Activated T-cell treated with anti-CD3 and anti-CD28 coated beads, Interleukin-2, amount 50 U/mL, for 1 hour (primary cell): ENCODE results near the gene MCOLN1.
"Not testable (repeated sequence)": the region's sequence is repeated elsewhere in the genome, so short reads cannot be mapped to it uniquely, and the experiment has no call there.

ENCODE experiments used
- DNase-seq: peaks from one replicate; pipeline ENCODE4 v3.0.0-alpha.2; 2020

Gene MCOLN1

GRCh38 chr19:7544626-7545025 is 22.2 kb downstream of the MCOLN1 start:
- no peak for DNase-seq

- no peak for DNase-seq
Observed at GRCh38 chr19:7545300-7545699, 22.9 kb downstream of the MCOLN1 start.

DNA sequence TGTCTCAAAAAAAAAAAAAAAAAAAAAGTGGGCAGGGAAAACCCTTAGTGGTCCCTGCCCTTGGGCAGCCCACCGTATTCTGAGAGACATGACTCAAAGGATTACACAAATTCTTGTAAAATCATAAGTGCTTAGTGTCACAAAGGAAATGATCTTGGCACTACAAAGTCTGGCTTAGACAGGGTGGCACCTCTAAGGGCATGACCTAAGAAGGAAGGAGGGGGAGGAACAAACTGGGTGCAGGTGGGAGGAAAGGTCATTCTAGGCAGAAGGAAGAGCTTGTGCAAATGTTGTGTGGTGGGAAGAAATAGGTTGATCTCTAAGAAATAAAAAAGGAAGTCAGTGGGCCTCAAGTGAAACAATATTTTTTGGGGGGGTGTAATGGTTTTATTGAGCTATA is 23.5 kb downstream of the MCOLN1 start:
- DNase-seq = no peak

DNA sequence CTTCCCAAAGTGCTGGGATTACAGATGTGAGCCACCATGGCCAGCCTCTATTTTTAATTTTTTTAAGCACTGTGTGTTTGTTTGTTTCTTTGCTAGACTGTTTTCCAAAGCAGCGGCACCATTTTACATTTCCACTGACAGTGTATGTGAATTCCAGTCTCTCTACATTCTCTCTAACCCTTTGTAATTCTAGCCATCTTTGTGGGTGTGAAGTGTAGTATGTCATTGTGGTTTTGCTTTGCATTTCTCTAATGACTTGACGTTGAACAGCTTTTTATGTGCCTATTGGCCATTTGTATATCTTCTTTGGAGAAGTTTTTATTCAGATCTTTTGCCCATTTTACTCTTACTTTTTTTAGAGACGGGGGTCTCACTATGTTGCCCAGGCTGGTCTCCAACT is 24.7 kb downstream of the MCOLN1 start:
- DNase-seq = no peak

- DNase-seq = no peak
Observed at GRCh38 chr19:7549429-7550148, 27.2 kb downstream of the MCOLN1 start.

DNA sequence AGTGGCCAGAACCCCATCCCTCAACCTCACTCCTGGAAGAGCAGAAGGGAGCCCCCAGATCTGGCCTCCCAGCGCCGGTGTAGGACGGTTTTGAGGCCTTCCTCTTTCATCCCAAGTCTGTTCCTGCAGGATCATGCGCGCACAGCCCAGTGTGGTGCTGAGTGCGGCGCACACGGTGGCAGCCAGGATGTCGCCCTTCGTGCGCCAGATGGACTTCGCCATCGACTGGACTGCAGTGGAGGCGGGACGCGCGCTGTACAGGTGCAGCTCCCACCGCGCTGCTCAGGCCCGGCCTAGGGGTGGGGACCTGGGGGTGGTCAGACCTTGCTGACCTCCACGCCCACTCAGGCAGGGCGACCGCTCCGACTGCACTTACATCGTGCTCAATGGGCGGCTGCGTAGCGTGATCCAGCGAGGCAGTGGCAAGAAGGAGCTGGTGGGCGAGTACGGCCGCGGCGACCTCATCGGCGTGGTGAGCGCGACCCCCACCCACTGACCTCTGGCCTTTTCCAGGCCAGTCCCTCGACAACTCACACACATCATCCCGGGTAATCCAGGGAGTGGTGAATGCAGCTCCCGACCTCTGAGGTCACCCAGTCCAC is 27.8 kb downstream of the MCOLN1 start:
- DNase-seq = no peak

DNA sequence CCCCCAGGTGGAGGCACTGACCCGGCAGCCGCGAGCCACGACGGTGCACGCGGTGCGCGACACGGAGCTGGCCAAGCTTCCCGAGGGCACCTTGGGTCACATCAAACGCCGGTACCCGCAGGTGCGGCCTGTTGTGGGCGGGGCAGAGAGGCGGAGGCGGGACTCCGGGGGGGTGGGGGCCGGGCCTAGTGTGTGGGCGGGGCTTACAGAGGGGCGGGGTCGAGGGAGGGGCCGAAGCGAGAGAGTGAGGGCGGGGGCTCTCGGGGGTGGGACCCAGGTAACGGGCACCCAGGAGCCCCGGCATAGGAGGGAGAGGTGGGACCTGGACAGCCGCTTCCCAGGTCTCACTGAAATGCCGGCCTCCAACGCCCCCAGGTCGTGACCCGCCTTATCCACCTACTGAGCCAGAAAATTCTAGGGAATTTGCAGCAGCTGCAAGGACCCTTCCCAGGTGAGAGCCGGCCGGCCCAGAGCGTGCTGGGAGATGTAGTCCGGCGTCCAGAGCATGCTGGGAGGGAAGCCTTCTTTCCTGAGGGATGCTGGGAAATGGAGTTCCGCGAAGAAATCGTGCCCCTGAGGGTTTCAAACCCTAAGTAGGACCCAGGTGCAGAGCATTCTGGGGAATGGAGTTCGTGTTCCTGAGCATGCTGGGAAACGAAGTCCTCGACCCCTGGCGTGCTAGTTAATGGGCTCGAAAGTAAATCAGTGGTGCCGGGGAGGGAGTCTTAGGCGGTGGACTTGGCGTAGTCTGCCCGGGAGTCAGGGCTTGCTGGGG is 28.8 kb downstream of the MCOLN1 start:
- DNase-seq = peak; percentile 52

DNA sequence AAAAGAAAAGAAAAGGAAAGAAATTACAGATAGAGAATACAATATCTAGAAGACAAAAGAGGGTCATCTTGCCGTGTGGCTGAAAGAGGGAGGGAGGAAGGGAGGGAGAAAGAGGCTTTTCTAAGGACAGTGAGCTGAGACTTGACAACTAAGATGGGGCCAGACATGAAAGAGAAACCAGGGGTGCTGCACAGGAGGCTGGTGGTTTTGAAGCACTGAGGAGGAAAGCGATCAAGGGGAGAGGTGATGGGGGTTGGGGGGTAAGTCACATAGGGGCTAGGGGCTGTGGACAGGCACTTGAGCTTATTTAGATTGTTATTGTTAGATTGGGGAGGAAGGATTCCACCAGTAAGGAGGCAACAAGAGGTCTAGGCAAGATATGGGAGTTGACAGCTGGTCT is 30.4 kb downstream of the MCOLN1 start:
- no peak for DNase-seq

- no peak for DNase-seq
Observed at GRCh38 chr19:7554565-7554964, 32.1 kb downstream of the MCOLN1 start.

DNA sequence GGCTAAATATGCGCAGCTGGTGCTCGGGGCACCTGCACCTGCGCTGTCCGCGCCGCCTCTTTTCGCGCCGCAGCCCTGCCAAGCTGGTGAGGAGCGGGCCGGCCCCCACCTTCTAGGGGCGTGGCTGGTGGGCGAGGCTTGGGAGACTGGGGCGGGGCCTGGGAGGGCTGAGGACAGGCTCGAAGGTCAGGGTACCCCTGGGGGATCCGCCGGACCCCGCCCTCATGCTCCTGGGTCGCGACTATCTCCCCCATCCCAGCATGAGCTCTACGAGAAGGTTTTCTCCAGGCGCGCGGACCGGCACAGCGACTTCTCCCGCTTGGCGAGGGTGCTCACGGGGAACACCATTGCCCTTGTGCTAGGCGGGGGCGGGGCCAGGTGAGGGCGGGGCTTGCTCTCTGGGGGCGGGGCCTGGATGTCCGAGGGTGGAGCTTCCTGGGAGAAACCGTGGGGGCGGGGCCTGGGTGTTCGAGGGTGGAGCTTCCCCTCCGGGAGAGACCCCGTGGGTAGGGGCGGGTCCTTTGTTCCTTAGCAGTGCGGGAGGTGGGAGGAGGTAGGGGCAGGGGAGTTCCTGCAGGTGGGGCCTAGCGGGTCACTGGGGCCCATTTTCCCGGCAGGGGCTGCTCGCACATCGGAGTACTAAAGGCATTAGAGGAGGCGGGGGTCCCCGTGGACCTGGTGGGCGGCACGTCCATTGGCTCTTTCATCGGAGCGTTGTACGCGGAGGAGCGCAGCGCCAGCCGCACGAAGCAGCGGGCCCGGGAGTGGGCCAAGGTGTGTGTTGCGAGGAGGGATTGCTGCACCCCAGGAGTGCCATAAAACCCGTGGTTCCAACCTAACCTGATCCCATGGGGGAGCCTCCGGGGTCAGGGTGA is 32.8 kb downstream of the MCOLN1 start:
- DNase-seq = peak; percentile 26

DNA sequence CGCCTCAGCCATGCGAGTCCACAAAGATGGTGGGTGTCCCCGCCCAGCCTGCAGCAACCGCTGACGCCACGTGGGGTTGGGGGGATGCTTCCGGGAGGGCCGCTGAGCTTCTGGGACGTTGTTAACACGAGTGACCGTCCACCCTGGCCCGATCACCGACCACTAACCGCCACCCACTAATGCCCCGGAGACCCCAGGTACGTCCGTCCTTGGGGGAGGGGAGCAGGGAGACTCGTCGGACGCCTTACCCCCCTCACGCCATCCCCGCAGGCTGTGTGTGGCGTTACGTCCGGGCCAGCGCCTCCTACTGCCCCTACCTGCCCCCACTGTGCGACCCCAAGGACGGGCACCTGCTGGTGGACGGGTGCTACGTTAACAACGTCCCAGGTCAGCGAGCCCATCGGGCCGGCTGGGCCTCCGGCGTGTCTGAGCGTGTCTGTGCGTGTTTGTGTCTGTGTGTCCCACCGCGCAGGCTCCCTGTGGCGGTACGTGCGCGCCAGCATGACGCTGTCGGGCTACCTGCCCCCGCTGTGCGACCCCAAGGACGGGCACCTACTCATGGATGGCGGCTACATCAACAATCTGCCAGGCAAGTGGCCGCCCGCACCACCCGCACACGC is 34.4 kb downstream of the MCOLN1 start:
- DNase-seq = no peak

DNA sequence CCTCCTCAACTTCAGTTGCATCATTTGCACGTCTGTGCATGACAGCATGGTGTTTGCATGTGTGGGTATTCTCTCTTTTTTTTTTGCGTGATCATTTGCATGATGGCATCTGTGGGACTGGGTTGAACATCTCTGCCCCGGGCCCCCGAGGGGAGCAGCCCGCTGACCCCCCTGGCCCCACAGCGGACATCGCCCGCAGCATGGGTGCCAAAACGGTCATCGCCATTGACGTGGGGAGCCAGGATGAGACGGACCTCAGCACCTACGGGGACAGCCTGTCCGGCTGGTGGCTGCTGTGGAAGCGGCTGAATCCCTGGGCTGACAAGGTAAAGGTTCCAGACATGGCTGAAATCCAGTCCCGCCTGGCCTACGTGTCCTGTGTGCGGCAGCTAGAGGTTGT is 36.2 kb downstream of the MCOLN1 start:
- no peak for DNase-seq

- DNase-seq = no peak
Observed at GRCh38 chr19:7559102-7559501, 36.7 kb downstream of the MCOLN1 start.

- DNase-seq = no peak
Observed at GRCh38 chr19:7560255-7560654, 37.8 kb downstream of the MCOLN1 start.

GRCh38 chr19:7561325-7561724 is 38.9 kb downstream of the MCOLN1 start:
- no peak for DNase-seq

- DNase-seq = no peak
Observed at GRCh38 chr19:7562646-7563393, 40.4 kb downstream of the MCOLN1 start.

DNA sequence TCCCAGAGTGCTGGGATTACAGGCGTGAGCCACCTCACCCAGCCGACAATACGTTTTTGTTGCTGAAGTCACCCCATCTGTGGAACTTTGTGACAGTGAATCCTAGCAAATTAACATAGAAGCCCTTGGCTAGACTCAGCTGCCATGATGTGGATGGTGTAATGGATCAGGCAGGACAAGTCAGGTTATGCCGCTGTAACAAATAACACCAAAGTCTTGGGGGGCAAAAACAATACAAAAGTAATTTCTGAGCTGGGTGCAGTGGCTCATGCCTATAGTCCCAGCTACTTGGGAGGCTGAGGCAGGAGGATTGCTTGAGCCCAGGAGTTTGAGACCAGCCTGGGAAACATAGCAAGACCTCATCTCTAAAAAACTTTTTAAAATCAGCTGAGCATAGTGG is 42.4 kb downstream of the MCOLN1 start:
- no peak for DNase-seq

- DNase-seq = no peak
Observed at GRCh38 chr19:7565332-7565731, 42.9 kb downstream of the MCOLN1 start.

- no peak for DNase-seq
Observed at GRCh38 chr19:7570761-7571160, 48.3 kb downstream of the MCOLN1 start.

DNA sequence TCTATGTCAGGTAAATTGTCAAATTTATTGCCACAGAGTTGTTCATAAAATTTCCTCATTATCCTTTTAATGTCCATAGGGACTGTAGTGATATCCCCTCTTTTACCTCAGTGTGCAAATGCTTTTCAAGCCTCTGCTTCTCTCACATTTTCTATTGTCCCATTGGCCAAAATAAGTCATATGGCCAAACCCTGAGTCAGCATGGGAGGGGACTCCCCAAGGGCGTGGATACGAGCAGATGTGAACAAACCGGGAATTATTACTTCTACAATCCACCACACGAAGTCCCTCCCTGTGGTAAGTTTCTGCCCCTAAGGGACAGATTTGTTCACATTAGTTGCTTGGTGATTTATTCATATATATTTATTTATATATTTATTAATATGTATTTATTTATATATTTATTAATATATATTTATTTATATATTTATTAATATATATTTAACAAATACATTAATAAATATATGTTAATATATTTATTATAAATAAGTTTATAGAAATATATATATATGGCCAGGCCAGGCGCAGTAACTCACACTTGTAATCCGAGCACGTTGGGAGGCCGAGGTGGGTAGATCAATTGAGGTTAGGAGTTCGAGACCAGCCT is 53.1 kb downstream of the MCOLN1 start:
- no peak for DNase-seq

DNA sequence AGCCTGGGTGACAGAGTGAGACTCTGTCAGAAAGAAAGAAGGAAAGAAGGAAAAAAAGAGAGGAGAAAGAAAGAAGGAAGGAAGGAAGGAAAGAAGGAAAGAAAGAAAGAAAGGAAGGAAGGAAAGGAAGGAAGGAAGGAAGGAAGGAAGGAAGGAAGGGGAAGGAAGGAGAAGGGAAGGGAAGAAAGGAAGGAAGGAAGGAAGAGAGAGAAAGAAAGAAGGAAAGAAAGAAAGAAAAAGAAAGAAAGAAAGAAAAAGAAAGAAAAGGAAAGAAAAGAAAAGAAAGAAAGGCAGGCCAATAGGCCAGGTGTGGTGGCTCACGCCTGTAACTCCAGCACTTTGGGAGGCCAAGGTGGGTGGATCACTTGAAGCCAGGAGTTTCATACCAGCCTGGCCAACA is 55.0 kb downstream of the MCOLN1 start:
- not testable (repeated sequence) for DNase-seq
